Neural cell (in vitro differentiated cells): ENCODE data around the gene PAPOLG. TPM values are rescaled to one million over a fixed set of nuclear protein-coding genes. Genes with fewer than 3 reads are reported as not detected.

Experiments used
- H2AFZ ChIP-seq: fragments of 200-600, 300-800 bp; sonication (generic), shearing (Covaris generic); 2 replicates; pipeline ENCODE4 v1.6.0; 2014; ENCODE audit warnings: low read depth, mild to moderate bottlenecking, antibody characterized with exemption, low read length, moderate library complexity
- H3F3A ChIP-seq: fragments of 200-600 bp; shearing (Covaris generic); 2 replicates; pipeline ENCODE4 v1.6.1; 2016; ENCODE audit warnings: mild to moderate bottlenecking, moderate library complexity, mixed read lengths, antibody characterized with exemption, low read length; ENCODE audit not compliant: insufficient read depth, poor library complexity, severe bottlenecking
- H3K27ac ChIP-seq: fragments of 200-600, 300-800 bp; sonication (generic), shearing (Covaris generic); 2 replicates; pipeline ENCODE4 v1.5.1; 2014; ENCODE audit warnings: mild to moderate bottlenecking, low read length, moderate library complexity
- H3K27me3 ChIP-seq: fragments of 300-800, 200-600 bp; sonication (generic), shearing (Covaris generic); 2 replicates; pipeline ENCODE4 v1.6.0; 2014; ENCODE audit warnings: mild to moderate bottlenecking, low read depth, low read length, moderate library complexity; ENCODE audit not compliant: insufficient read depth
- H3K36me3 ChIP-seq: fragments of 300-800, 200-600 bp; sonication (generic), shearing (Covaris generic); 2 replicates; pipeline ENCODE4 v1.5.1; 2014; ENCODE audit warnings: mild to moderate bottlenecking, antibody characterized with exemption, low read length, moderate library complexity; ENCODE audit not compliant: insufficient read depth
- H3K4me2 ChIP-seq: fragments of 300-800, 200-600 bp; sonication (generic), shearing (Covaris generic); 2 replicates; pipeline ENCODE4 v1.6.0; 2014; ENCODE audit warnings: mild to moderate bottlenecking, low read length
- H3K4me3 ChIP-seq: fragments of 300-800, 200-600 bp; sonication (generic), shearing (Covaris generic); 2 replicates; pipeline ENCODE4 v1.5.1; 2014; ENCODE audit warnings: mild to moderate bottlenecking, low read length, moderate library complexity
- H3K79me2 ChIP-seq: fragments of 200-600 bp; shearing (Covaris generic); replicated peaks from 2 replicates; pipeline ENCODE4 v1.6.0; 2014; ENCODE audit warnings: mild to moderate bottlenecking, low read length, moderate library complexity; ENCODE audit not compliant: insufficient read depth
- H3K9ac ChIP-seq: fragments of 300-800, 200-600 bp; sonication (generic), shearing (Covaris generic); 2 replicates; pipeline ENCODE4 v1.6.1; 2016; ENCODE audit warnings: mild to moderate bottlenecking, low read length, mixed read lengths
- H3K9me2 ChIP-seq: fragments of 200-600 bp; shearing (Covaris generic); 2 replicates; pipeline ENCODE4 v1.6.1; 2016; ENCODE audit warnings: mild to moderate bottlenecking, low read length, mixed read lengths; ENCODE audit not compliant: insufficient read depth
- H3K9me3 ChIP-seq: fragments of 200-600, 300-800 bp; sonication (generic), shearing (Covaris generic); 2 replicates; pipeline ENCODE4 v1.6.1; 2016; ENCODE audit warnings: mild to moderate bottlenecking, mixed run types, low read length, moderate library complexity, mixed read lengths
- H4K20me1 ChIP-seq: fragments of 200-600 bp; shearing (Covaris generic); 2 replicates; pipeline ENCODE4 v1.6.1; 2016; ENCODE audit warnings: mild to moderate bottlenecking, mixed run types; ENCODE audit not compliant: insufficient read depth
- EP300 ChIP-seq: fragments of 450-650 bp; conservative IDR thresholded peaks from 2 replicates; pipeline ENCODE4 v1.6.1; 2014; ENCODE audit warnings: antibody characterized with exemption, mild to moderate bottlenecking, moderate library complexity; ENCODE audit not compliant: poor library complexity, severe bottlenecking
- EZH2 ChIP-seq: fragments of 200-600, 300-800 bp; shearing (Covaris generic), sonication (generic); IDR thresholded peaks from 2 replicates; pipeline ENCODE4 v1.6.1; 2014; ENCODE audit warnings: antibody characterized with exemption, low read length, borderline replicate concordance, mild to moderate bottlenecking; ENCODE audit not compliant: insufficient read depth, poor library complexity, severe bottlenecking
- MXI1 ChIP-seq: fragments of 450-650 bp; conservative IDR thresholded peaks from 2 replicates; pipeline ENCODE4 v1.6.1; 2014; ENCODE audit warnings: antibody characterized with exemption, mild to moderate bottlenecking; ENCODE audit not compliant: poor library complexity, severe bottlenecking
- POLR2AphosphoS5 ChIP-seq: IDR thresholded peaks from 2 replicates; pipeline ENCODE4 v1.6.1; 2012
- RAD21 ChIP-seq: fragments of 450-650 bp; conservative IDR thresholded peaks from 2 replicates; pipeline ENCODE4 v1.6.1; 2014; ENCODE audit warnings: antibody characterized with exemption, mild to moderate bottlenecking, moderate library complexity
- SMC3 ChIP-seq: fragments of 450-650 bp; conservative IDR thresholded peaks from 2 replicates; pipeline ENCODE4 v1.6.1; 2014; ENCODE audit warnings: antibody characterized with exemption, mild to moderate bottlenecking, moderate library complexity; ENCODE audit not compliant: poor library complexity
- TAF1 ChIP-seq: IDR thresholded peaks from 2 replicates; pipeline ENCODE4 v1.6.1; 2012; ENCODE audit warnings: low read depth
- polyA plus RNA-seq: library from polyadenylated mRNA; depleted of rRNA; stranded (reverse); fragments of >200 nt; gene quantifications from 2 replicates; pipeline ENCODE4 v1.2.3, GENCODE V29; 2014
- TF ChIP-seq, protein P1 (sequence below): IDR thresholded peaks from 2 replicates; pipeline ENCODE4 v1.6.1; 2012; ENCODE audit warnings: borderline replicate concordance
- TF ChIP-seq, protein P2 (sequence below): fragments of 450-650 bp; IDR thresholded peaks from 2 replicates; pipeline ENCODE4 v1.5.1; 2014; ENCODE audit warnings: antibody characterized with exemption, mild to moderate bottlenecking, moderate library complexity; ENCODE audit not compliant: poor library complexity, severe bottlenecking

Gene PAPOLG
- polyA plus RNA-seq, 1 donor from 2014 or later: 31.2 TPM

DNA sequence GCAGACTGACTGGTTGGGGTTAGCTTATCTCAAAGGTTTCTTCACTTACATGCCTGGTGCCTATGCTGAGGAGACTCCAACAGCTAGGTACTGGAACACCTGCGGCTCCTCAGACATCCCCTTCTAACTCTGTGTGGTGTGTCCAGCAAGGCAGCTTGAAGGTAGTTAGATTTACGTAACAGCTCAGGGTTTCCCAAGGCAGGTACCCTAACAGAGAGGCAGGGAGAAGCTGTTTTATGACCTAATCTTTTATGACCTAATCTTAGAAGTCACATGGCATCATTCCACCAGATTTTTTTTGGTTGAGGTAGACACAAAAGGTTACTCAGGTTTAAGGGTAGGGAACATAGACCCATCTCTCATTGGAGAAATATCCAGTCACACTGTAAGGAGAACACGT lies 17.4 kb upstream of the PAPOLG start:
- H3K27me3 ChIP-seq: peaks cover 16% of the 10 kb centered on the region
- TF ChIP-seq POLR2AphosphoS5 (no peak), TAF1 (no peak), RAD21 (no peak), EP300 (no peak), SMC3 (no peak), MXI1 (no peak), EZH2 (no peak)
- TF ChIP-seq, protein P1, sequence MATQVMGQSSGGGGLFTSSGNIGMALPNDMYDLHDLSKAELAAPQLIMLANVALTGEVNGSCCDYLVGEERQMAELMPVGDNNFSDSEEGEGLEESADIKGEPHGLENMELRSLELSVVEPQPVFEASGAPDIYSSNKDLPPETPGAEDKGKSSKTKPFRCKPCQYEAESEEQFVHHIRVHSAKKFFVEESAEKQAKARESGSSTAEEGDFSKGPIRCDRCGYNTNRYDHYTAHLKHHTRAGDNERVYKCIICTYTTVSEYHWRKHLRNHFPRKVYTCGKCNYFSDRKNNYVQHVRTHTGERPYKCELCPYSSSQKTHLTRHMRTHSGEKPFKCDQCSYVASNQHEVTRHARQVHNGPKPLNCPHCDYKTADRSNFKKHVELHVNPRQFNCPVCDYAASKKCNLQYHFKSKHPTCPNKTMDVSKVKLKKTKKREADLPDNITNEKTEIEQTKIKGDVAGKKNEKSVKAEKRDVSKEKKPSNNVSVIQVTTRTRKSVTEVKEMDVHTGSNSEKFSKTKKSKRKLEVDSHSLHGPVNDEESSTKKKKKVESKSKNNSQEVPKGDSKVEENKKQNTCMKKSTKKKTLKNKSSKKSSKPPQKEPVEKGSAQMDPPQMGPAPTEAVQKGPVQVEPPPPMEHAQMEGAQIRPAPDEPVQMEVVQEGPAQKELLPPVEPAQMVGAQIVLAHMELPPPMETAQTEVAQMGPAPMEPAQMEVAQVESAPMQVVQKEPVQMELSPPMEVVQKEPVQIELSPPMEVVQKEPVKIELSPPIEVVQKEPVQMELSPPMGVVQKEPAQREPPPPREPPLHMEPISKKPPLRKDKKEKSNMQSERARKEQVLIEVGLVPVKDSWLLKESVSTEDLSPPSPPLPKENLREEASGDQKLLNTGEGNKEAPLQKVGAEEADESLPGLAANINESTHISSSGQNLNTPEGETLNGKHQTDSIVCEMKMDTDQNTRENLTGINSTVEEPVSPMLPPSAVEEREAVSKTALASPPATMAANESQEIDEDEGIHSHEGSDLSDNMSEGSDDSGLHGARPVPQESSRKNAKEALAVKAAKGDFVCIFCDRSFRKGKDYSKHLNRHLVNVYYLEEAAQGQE: no peak
- TF ChIP-seq, protein P2, sequence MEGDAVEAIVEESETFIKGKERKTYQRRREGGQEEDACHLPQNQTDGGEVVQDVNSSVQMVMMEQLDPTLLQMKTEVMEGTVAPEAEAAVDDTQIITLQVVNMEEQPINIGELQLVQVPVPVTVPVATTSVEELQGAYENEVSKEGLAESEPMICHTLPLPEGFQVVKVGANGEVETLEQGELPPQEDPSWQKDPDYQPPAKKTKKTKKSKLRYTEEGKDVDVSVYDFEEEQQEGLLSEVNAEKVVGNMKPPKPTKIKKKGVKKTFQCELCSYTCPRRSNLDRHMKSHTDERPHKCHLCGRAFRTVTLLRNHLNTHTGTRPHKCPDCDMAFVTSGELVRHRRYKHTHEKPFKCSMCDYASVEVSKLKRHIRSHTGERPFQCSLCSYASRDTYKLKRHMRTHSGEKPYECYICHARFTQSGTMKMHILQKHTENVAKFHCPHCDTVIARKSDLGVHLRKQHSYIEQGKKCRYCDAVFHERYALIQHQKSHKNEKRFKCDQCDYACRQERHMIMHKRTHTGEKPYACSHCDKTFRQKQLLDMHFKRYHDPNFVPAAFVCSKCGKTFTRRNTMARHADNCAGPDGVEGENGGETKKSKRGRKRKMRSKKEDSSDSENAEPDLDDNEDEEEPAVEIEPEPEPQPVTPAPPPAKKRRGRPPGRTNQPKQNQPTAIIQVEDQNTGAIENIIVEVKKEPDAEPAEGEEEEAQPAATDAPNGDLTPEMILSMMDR: no peak
- no peaks in the 10 kb centered on the region for H3K36me3 ChIP-seq
- no peak overlapping the region for H3K27ac ChIP-seq
- H3K9me2 ChIP-seq: no peaks in the 10 kb centered on the region
- no peak overlapping the region for H2AFZ ChIP-seq
- H4K20me1 ChIP-seq: no peaks in the 10 kb centered on the region
- H3K4me2 ChIP-seq: no peak overlapping the region
- H3K9me3 ChIP-seq: no peaks in the 10 kb centered on the region
- no peaks in the 10 kb centered on the region for H3K79me2 ChIP-seq
- no peaks in the 10 kb centered on the region for H3F3A ChIP-seq
- H3K9ac ChIP-seq: no peak overlapping the region
- no peak overlapping the region for H3K4me3 ChIP-seq

DNA sequence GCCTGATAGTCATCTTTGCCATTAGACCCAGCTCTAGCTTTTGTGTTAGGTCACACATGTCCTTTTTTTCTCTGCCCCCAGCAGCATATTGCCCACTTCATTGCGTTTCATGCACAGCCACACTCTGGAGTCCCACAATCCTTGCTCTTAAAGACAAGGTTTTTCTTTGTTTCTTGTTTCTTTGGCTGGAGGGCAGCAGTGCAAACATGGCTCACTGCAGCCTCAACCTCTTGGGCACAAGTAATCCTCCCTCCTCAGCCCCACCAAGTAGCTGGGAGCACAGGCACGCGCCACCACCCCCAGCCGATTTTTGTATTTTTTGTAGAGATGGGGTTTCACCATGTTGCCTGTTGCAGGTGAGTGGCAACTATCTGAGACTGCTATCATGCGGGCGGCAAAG lies 16.9 kb upstream of the PAPOLG start:
- no peak overlapping the region for H2AFZ ChIP-seq
- no peaks in the 10 kb centered on the region for H3K79me2 ChIP-seq

More for the DNA sequence above, 16.9 kb upstream of the PAPOLG start:
- H3K36me3 ChIP-seq: no peaks in the 10 kb centered on the region
- H3K4me3 ChIP-seq: no peak overlapping the region
- no peaks in the 10 kb centered on the region for H3F3A ChIP-seq
- H3K9me3 ChIP-seq: no peaks in the 10 kb centered on the region
- no peaks in the 10 kb centered on the region for H3K9me2 ChIP-seq
- TF ChIP-seq, protein P2: no peak
- no peak for TF ChIP-seq RAD21
- no peak for TF ChIP-seq MXI1
- H4K20me1 ChIP-seq: no peaks in the 10 kb centered on the region
- H3K9ac ChIP-seq: no peak overlapping the region
- H3K27ac ChIP-seq: no peak overlapping the region
- H3K4me2 ChIP-seq: no peak overlapping the region
- H3K27me3 ChIP-seq: peaks cover 16% of the 10 kb centered on the region
